ENCODE data around the gene TPRG1L. TPM values are rescaled to one million over a fixed set of nuclear protein-coding genes. Genes with fewer than 3 reads are reported as not detected.

The TPRG1L gene
- total RNA-seq, 1 donor from 2014 or later = 26.6 TPM

GRCh38 chr1:3608154-3608553 lies 16.7 kb upstream of the TPRG1L start:
- no peak overlapping the region for H3K4me3 Mint-ChIP-seq
- no peak for TF ChIP-seq CTCF (conservative IDR thresholded peaks at IDR 0.05)
- peaks cover 4% of the 10 kb centered on the region for H3K27me3 Mint-ChIP-seq
- no peak overlapping the region for H3K27ac Mint-ChIP-seq
- H3K36me3 Mint-ChIP-seq = no peaks in the 10 kb centered on the region
- no peaks in the 10 kb centered on the region for H3K9me3 Mint-ChIP-seq
- H3K4me1 Mint-ChIP-seq (ENCODE audit: unreplicated experiment) = peaks cover 11% of the 10 kb centered on the region
- DNase-seq (ENCODE audit: extremely low spot score, unreplicated experiment) = no peak

GRCh38 chr1:3609016-3609768 lies 15.6 kb upstream of the TPRG1L start:
- Mint-ChIP-seq H3K4me3 (peak overlapping the region; percentile 92), H3K27ac (no peak overlapping the region), H3K36me3 (no peaks in the 10 kb centered on the region), H3K27me3 (peaks cover 7% of the 10 kb centered on the region), H3K4me1 (ENCODE audit: unreplicated experiment) (peaks cover 22% of the 10 kb centered on the region), H3K9me3 (no peaks in the 10 kb centered on the region)
- no peak for TF ChIP-seq CTCF (conservative IDR thresholded peaks at IDR 0.05)
- no peak for DNase-seq (ENCODE audit: extremely low spot score, unreplicated experiment)

- Mint-ChIP-seq H3K4me1 (ENCODE audit: unreplicated experiment) (peaks cover 29% of the 10 kb centered on the region), H3K36me3 (no peaks in the 10 kb centered on the region), H3K27me3 (peaks cover 8% of the 10 kb centered on the region), H3K27ac (peak overlapping the region; percentile 74), H3K9me3 (no peaks in the 10 kb centered on the region), H3K4me3 (peak overlapping the region; percentile 92)
- peak; percentile 29 for TF ChIP-seq CTCF (conservative IDR thresholded peaks at IDR 0.05)
- no peak for DNase-seq (ENCODE audit: extremely low spot score, unreplicated experiment)
Observed at GRCh38 chr1:3609769-3610526, 14.9 kb upstream of the TPRG1L start.

- H3K4me3 Mint-ChIP-seq = peak overlapping the region; percentile 92
Observed at GRCh38 chr1:3610527-3611169, 14.2 kb upstream of the TPRG1L start.

More at GRCh38 chr1:3610527-3611169, 14.2 kb upstream of the TPRG1L start:
- no peak for TF ChIP-seq CTCF (conservative IDR thresholded peaks at IDR 0.05)
- H3K9me3 Mint-ChIP-seq = no peaks in the 10 kb centered on the region
- peak overlapping the region; percentile 74 for H3K27ac Mint-ChIP-seq
- no peak for DNase-seq (ENCODE audit: extremely low spot score, unreplicated experiment)
- H3K4me1 Mint-ChIP-seq (ENCODE audit: unreplicated experiment) = peaks cover 32% of the 10 kb centered on the region
- peaks cover 10% of the 10 kb centered on the region for H3K27me3 Mint-ChIP-seq
- no peaks in the 10 kb centered on the region for H3K36me3 Mint-ChIP-seq

Measured in type B pancreatic cell (in vitro differentiated cells).